ENCODE data around the gene TPPP3. TPM values are rescaled to one million over a fixed set of nuclear protein-coding genes. Genes with fewer than 3 reads are reported as not detected.
A peak's percentile ranks its signal among the peaks of the same experiment; 100 is the strongest.

The TPPP3 gene
- total and polyA plus RNA-seq, 8 donors: 79.2 to 403 (median 335) TPM

GRCh38 chr16:67430504-67430976 lies 37.2 kb upstream of the TPPP3 start:
- TF ChIP-seq CTCF (IDR thresholded peaks at IDR 0.05): no peak
- Histone ChIP-seq H3K4me1 (peaks cover 21 to 45% of the 10 kb centered on the region in 2 donors), H3K27me3 (peaks cover 13 to 46% of the 10 kb centered on the region in 2 donors), H3K36me3 (peaks cover 0 to 3% of the 10 kb centered on the region in 2 donors), H3K27ac (no peak overlapping the region), H3K4me3 (peak overlapping the region; percentile 33 to 48), H3K9me3 (no peaks in the 10 kb centered on the region)
- peak; percentile 39 for ATAC-seq
- peak in 1 of 4 donors; percentile 84 for DNase-seq
- intact Hi-C loops (cut with DNase I): no loop called here

GRCh38 chr16:67429799-67430503 lies 36.7 kb upstream of the TPPP3 start:
- Histone ChIP-seq H3K27ac (no peak overlapping the region), H3K36me3 (no peaks in the 10 kb centered on the region), H3K9me3 (no peaks in the 10 kb centered on the region), H3K27me3 (peaks cover 13 to 48% of the 10 kb centered on the region in 2 donors), H3K4me1 (peaks cover 21 to 41% of the 10 kb centered on the region in 2 donors), H3K4me3 (peak overlapping the region; percentile 33 to 48)
- DNase-seq: no peak
- ATAC-seq: no peak
- no peak for TF ChIP-seq CTCF (IDR thresholded peaks at IDR 0.05)
- intact Hi-C loops (cut with DNase I): loop anchor here in 1 of 2 donors (5.0 kb wide), 1 partner anchor 37 kb away; no protein-coding TSS in a partner anchor

- ATAC-seq (no peak), DNase-seq (no peak)
- Histone ChIP-seq H3K27me3 (peaks cover 13 to 56% of the 10 kb centered on the region in 2 donors), H3K9me3 (no peaks in the 10 kb centered on the region), H3K36me3 (no peaks in the 10 kb centered on the region), H3K4me3 (no peak overlapping the region), H3K4me1 (peaks cover 21 to 37% of the 10 kb centered on the region in 2 donors), H3K27ac (no peak overlapping the region)
- no peak for TF ChIP-seq CTCF (IDR thresholded peaks at IDR 0.05)
- intact Hi-C loops (cut with DNase I): loop anchor here in 1 of 2 donors (5.0 kb wide), 1 partner anchor 38 kb away; no protein-coding TSS in a partner anchor
Measured at GRCh38 chr16:67429053-67429798, 35.9 kb upstream of the TPPP3 start.

GRCh38 chr16:67428146-67428731 lies 34.9 kb upstream of the TPPP3 start:
- intact Hi-C loops (cut with DNase I): loop anchor here in 1 of 2 donors (5.0 kb wide), 1 partner anchor 39 kb away; no protein-coding TSS in a partner anchor

More at GRCh38 chr16:67428146-67428731, 34.9 kb upstream of the TPPP3 start:
- Histone ChIP-seq H3K27ac (no peak overlapping the region), H3K4me1 (peaks cover 21 to 37% of the 10 kb centered on the region in 2 donors), H3K4me3 (no peak overlapping the region), H3K36me3 (no peaks in the 10 kb centered on the region), H3K9me3 (no peaks in the 10 kb centered on the region), H3K27me3 (peaks cover 13 to 58% of the 10 kb centered on the region in 2 donors)
- DNase-seq (peak in 3 of 4 donors; percentile 65 to 85 (median 85)), ATAC-seq (peak; percentile 77)
- TF ChIP-seq CTCF (IDR thresholded peaks at IDR 0.05): peak; percentile 77 to 79
